Measurements from ENCODE around the gene GNB1. TPM values are rescaled to one million over a fixed set of nuclear protein-coding genes. Genes with fewer than 3 reads are reported as not detected.

Gene GNB1
- total and polyA plus RNA-seq, 9 of the 15 experiments (the other 6 are each of a cell fraction or from before 2014, with no cell fraction given), result 34.3 to 388 (median 114) TPM

GRCh38 chr1:1785666-1786065, 105.2 kb downstream of the GNB1 start:
- no peak for ATAC-seq
- ChIA-PET CTCF (ENCODE audit: low intra/inter-chr PET ratio) (no interaction called here), POLR2A (no interaction called here)
- H3K4me1 ChIP-seq (replicated peaks in 1 of 2; ENCODE audit: control insufficient read depth in 2 of 2, insufficient read depth in 2 of 2, low read length in 2 of 2), result peaks cover 28 to 33% of the 10 kb centered on the region in 2 experiments
- 91% methylated on average over 10 of the region's 10 CpGs for WGBS (ENCODE audit: insufficient coverage, low coverage, missing lambda C conversion rate)
- BruUV-seq (replicated peaks), result TSS peak; percentile 74
- intact Hi-C loops (cut with micrococcal nuclease), result no loop called here
- no peaks in the 10 kb centered on the region for H4K20me1 ChIP-seq (replicated peaks; ENCODE audit: control insufficient read depth, insufficient read depth, low read length)
- H3K27me3 ChIP-seq (ENCODE audit: control insufficient read depth in 2 of 2, insufficient read depth in 2 of 2, low read length in 2 of 2), result no peaks in the 10 kb centered on the region; a peak in 1 of 5 replicates
- H3K9me3 ChIP-seq (replicated peaks; ENCODE audit: control insufficient read depth, insufficient read depth, low read depth, low read length), result no peaks in the 10 kb centered on the region
- no peak overlapping the region for H3K4me3 ChIP-seq
- no peak overlapping the region for H3K4me2 ChIP-seq (ENCODE audit: insufficient read depth, low read length)
- no peak for FAIRE-seq
- H3K36me3 ChIP-seq (ENCODE audit: control insufficient read depth, insufficient read depth, low read length), result peaks cover 62% of the 10 kb centered on the region
- no peak for DNase-seq (ENCODE audit: extremely low read depth in 1 of 4, low spot score in 3 of 4)
- no peaks in the 10 kb centered on the region for H3K9me1 ChIP-seq (ENCODE audit: control insufficient read depth, insufficient read depth, low read length)
- H3K27ac ChIP-seq (ENCODE audit: extremely low read depth, low read depth, low read length), result no peak overlapping the region
- no peak overlapping the region for H2AFZ ChIP-seq (ENCODE audit: low read depth, low read length)
- no peaks in the 10 kb centered on the region for H3K79me2 ChIP-seq (ENCODE audit: control insufficient read depth, insufficient read depth, low read length)
- H3K9ac ChIP-seq (ENCODE audit: insufficient read depth in 1 of 2, low read depth in 2 of 2, low read length in 2 of 2), result no peak overlapping the region
- in situ Hi-C loops (cut with MboI), result loop anchor here (5.0 kb wide), 1 partner anchor 122 kb away; no protein-coding TSS in a partner anchor
- TF ChIP-seq CBX2 (IDR thresholded peaks at IDR 0.05; ENCODE audit: insufficient read depth, low read length, poor library complexity, severe bottlenecking) (no peak), THRA (IDR thresholded peaks at IDR 0.05) (no peak), GTF2A2 (tag; IDR thresholded peaks at IDR 0.05) (no peak), CEBPZ (IDR thresholded peaks at IDR 0.05; ENCODE audit: borderline replicate concordance, low read depth, low read length) (no peak), BHLHE40 (IDR thresholded peaks at IDR 0.05; ENCODE audit: low read length) (no peak), BRD9 (IDR thresholded peaks at IDR 0.05; ENCODE audit: low read depth, partially characterized antibody) (no peak), ZNF165 (CRISPR knock-in tag; IDR thresholded peaks at IDR 0.05; ENCODE audit: borderline replicate concordance) (no peak), REST (IDR thresholded peaks at IDR 0.05; ENCODE audit: borderline replicate concordance) (no peak), REST (CRISPR knock-in tag; IDR thresholded peaks at IDR 0.05; ENCODE audit: low read depth) (no peak)
